ENCODE measurements around the gene ADGRL3. TPM values are rescaled to one million over a fixed set of nuclear protein-coding genes. Genes with fewer than 3 reads are reported as not detected.

The ADGRL3 gene
- polyA plus RNA-seq (2011; rRNA removed) (0.22 and 0.35 TPM in 2 replicates), polyA minus RNA-seq (2011; rRNA and poly(A)+ RNA removed) (0.70 and 0.97 TPM in 2 replicates)

DNA sequence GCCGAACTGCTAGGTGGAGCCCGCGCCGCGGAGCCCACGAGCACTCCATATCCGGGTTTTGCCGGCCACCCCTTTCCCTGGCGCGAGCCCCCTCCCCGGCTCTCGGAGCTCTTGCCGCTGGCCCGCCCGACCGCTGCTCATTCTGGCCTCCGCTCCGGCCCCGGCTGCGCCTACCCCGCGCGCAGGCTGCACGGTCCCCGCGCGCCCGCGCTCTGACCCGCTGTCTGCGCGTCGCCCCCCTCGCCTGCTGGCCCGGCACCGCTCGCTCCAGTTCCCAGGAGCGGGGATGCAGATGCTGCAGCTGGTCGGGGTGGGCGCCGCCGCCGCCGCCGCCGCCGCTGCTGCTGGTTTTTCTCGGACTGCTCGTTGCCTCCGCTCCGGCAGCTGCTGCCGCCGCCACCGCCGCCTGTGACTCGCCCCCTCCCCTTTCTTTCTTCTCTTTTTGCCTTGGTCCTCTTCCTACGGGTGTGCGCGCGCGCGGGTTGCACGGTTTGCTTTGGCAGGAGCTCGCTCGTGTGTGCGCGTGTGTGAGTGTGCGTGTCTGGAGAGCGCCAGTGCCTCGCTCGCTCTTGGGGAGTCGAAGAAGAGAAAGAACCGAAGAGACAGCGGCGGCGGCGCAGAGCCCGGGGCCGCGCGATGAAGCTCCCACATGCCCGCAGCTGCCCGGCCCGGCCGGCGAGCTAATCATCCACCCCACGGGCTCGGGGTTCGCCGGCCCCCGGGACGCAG lies at the start of gene ADGRL3:
Gene ADGRL3 (plus strand): TSS at position 140 of the 729 bp plus-strand sequence.
- Histone ChIP-seq H3K27me3 (ENCODE audit: control insufficient read depth, insufficient read depth, low read length) (peaks cover 38% of the 10 kb centered on the region), H3K4me3 (ENCODE audit: low read depth, low read length) (peak within 1 kb of the TSS; percentile 54), H3K9me3 (ENCODE audit: control insufficient read depth, insufficient read depth, low read length) (no peaks in the 10 kb centered on the region), H3K27ac (ENCODE audit: low read depth, low read length) (no peak within 1 kb of the TSS)
- ChIA-PET POLR2A (no interaction called here), CTCF (no interaction called here)
- DNase-seq (ENCODE audit: low read depth, low spot score) = no peak
- TF ChIP-seq, protein P1, sequence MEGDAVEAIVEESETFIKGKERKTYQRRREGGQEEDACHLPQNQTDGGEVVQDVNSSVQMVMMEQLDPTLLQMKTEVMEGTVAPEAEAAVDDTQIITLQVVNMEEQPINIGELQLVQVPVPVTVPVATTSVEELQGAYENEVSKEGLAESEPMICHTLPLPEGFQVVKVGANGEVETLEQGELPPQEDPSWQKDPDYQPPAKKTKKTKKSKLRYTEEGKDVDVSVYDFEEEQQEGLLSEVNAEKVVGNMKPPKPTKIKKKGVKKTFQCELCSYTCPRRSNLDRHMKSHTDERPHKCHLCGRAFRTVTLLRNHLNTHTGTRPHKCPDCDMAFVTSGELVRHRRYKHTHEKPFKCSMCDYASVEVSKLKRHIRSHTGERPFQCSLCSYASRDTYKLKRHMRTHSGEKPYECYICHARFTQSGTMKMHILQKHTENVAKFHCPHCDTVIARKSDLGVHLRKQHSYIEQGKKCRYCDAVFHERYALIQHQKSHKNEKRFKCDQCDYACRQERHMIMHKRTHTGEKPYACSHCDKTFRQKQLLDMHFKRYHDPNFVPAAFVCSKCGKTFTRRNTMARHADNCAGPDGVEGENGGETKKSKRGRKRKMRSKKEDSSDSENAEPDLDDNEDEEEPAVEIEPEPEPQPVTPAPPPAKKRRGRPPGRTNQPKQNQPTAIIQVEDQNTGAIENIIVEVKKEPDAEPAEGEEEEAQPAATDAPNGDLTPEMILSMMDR (IDR thresholded peaks at IDR 0.05; ENCODE audit: low read depth, low read length) = no peak

DNA sequence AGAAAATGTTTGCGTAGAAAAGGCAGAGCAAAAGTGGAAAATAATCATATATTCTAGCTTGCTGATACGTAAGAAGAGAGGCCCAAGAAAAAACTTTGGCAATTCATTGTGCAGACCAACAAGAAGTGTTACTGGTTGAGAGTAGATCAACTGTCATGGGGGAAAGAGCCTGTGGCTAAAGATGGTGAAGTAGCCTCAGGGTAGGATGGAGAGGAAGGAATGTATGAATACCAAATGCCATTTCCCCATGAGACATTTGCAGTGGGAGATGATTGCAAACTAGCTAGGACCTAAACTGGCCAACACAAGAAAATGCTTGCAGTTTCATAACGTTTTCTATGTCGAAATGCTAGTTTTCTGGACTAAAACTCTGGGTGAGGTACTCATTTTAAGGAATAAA lies 47.7 kb upstream of the ADGRL3 start:
- H3K27me3 ChIP-seq (ENCODE audit: control insufficient read depth, insufficient read depth, low read length) = no peaks in the 10 kb centered on the region
- ChIA-PET POLR2A (no interaction called here), CTCF (no interaction called here)
- H3K4me3 ChIP-seq (ENCODE audit: low read depth, low read length) = no peak overlapping the region
- DNase-seq (ENCODE audit: low read depth, low spot score) = no peak
- no peak overlapping the region for H3K27ac ChIP-seq (ENCODE audit: low read depth, low read length)
- TF ChIP-seq, protein P1 (IDR thresholded peaks at IDR 0.05; ENCODE audit: low read depth, low read length) = no peak
- H3K9me3 ChIP-seq (ENCODE audit: control insufficient read depth, insufficient read depth, low read length) = no peaks in the 10 kb centered on the region

DNA sequence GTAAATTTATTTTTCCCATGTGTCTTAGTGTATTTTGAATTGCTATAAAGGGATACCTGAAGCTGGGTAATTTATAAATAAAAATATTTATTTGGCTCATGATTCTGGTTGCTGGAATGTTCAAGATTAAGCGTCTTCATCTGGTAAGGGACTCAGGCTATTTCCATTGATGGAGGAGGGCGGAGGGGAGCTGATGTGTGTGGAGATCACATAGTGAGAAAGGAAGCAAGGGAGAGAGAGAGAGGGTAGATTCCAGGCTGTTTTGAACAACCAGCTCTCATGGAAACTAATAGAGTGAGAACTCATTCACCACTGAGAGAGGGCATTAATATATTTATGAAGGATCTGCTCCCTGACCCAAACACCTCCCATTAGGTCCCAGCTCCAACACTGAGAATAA lies 39.6 kb upstream of the ADGRL3 start:
- POLR2A ChIA-PET = no interaction called here
- TF ChIP-seq, protein P1 (IDR thresholded peaks at IDR 0.05; ENCODE audit: low read depth, low read length) = no peak
- DNase-seq (ENCODE audit: low read depth, low spot score) = no peak
- no peaks in the 10 kb centered on the region for H3K9me3 ChIP-seq (ENCODE audit: control insufficient read depth, insufficient read depth, low read length)
- H3K4me3 ChIP-seq (ENCODE audit: low read depth, low read length) = no peak overlapping the region
- H3K27me3 ChIP-seq (ENCODE audit: control insufficient read depth, insufficient read depth, low read length) = no peaks in the 10 kb centered on the region
- CTCF ChIA-PET = no interaction called here
- H3K27ac ChIP-seq (ENCODE audit: low read depth, low read length) = no peak overlapping the region

DNA sequence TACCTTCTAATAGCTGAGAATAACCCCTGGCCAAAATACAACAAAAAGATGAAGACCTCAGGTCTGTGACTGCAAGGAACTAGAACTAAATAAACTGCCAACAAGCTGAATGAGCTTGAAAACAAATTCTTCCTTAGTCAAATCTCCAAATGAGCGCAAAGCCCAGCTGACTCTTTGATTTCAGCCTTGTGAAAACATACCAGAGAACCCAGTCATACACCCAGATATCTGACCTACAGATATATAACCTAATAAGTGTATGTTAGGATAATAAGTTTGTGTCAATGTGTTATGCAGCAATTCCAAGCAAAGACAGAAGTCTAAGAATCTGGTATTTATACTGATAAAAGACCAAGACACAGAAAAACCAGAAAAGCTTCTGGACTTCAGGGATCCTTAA lies 38.0 kb upstream of the ADGRL3 start:
- Histone ChIP-seq H3K27ac (ENCODE audit: low read depth, low read length) (no peak overlapping the region), H3K4me3 (ENCODE audit: low read depth, low read length) (no peak overlapping the region), H3K27me3 (ENCODE audit: control insufficient read depth, insufficient read depth, low read length) (no peaks in the 10 kb centered on the region), H3K9me3 (ENCODE audit: control insufficient read depth, insufficient read depth, low read length) (no peaks in the 10 kb centered on the region)
- CTCF ChIA-PET = no interaction called here
- TF ChIP-seq, protein P1 (IDR thresholded peaks at IDR 0.05; ENCODE audit: low read depth, low read length) = no peak
- DNase-seq (ENCODE audit: low read depth, low spot score) = no peak
- POLR2A ChIA-PET = no interaction called here

DNA sequence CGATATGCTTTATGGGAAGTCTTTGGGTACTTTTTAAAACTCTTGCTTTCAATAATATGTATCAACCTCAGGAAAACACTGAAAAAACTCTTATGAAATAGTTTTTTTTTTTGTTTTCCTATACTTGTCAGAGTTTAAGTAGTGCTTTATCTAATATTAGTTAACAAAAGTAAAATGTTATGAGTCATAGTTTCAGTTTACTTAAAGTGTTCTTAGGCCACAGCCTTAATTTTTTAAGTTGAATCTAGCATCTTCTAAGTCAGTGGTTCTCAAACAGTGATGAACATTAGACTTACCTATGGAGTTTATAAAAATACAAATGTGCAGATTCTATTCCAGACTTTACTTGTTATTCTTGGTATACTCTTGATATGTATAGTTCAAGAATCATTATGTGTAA lies 26.3 kb upstream of the ADGRL3 start:
- CTCF ChIA-PET = no interaction called here
- H3K27me3 ChIP-seq (ENCODE audit: control insufficient read depth, insufficient read depth, low read length) = no peaks in the 10 kb centered on the region
- no peak for DNase-seq (ENCODE audit: low read depth, low spot score)

More for the DNA sequence above, 26.3 kb upstream of the ADGRL3 start:
- H3K9me3 ChIP-seq (ENCODE audit: control insufficient read depth, insufficient read depth, low read length) = no peaks in the 10 kb centered on the region
- H3K27ac ChIP-seq (ENCODE audit: low read depth, low read length) = no peak overlapping the region
- no peak overlapping the region for H3K4me3 ChIP-seq (ENCODE audit: low read depth, low read length)
- POLR2A ChIA-PET = no interaction called here
- TF ChIP-seq, protein P1 (IDR thresholded peaks at IDR 0.05; ENCODE audit: low read depth, low read length) = no peak
